HCT116 (cell line): ENCODE measurements around the gene GALNT13.

ENCODE experiments used
- CTCF ChIP-seq, 3 experiments: fragments of 200-600 bp in 1 of 3; sonication (generic) in 1 of 3; IDR thresholded peaks in 2 of 3; conservative IDR thresholded peaks in 1 of 3; 2 replicates each; pipeline ENCODE4 v1.5.1; 2012 to 2017; ENCODE audit warnings: low read depth in 2 of 3, low read length in 2 of 3, antibody characterized with exemption in 1 of 3, borderline replicate concordance in 1 of 3, control low read depth in 1 of 3, mild to moderate bottlenecking in 1 of 3, mixed read lengths in 1 of 3, mixed run types in 1 of 3, moderate library complexity in 1 of 3; ENCODE audit not compliant: insufficient read depth in 1 of 3
- EGR1 ChIP-seq: IDR thresholded peaks from 2 replicates; pipeline ENCODE4 v1.6.1; 2012; ENCODE audit warnings: low read depth
- POLR2A ChIP-seq: IDR thresholded peaks from 2 replicates; pipeline ENCODE4 v1.7.0; 2011; ENCODE audit warnings: borderline replicate concordance; ENCODE audit not compliant: insufficient read depth, insufficient read length; ENCODE audit errors: extremely low read depth
- POLR2AphosphoS5 ChIP-seq: IDR thresholded peaks from 2 replicates; pipeline ENCODE4 v1.6.1; 2011; ENCODE audit warnings: mild to moderate bottlenecking, low read depth, low read length, moderate library complexity
- RAD21 ChIP-seq: IDR thresholded peaks from 2 replicates; pipeline ENCODE4 v1.6.1; 2012; ENCODE audit warnings: low read depth, mild to moderate bottlenecking
- REST ChIP-seq: IDR thresholded peaks from 2 replicates; pipeline ENCODE4 v1.6.1; 2012; ENCODE audit warnings: low read depth
- TCF7L2 ChIP-seq: IDR thresholded peaks from 2 replicates; pipeline ENCODE4 v1.7.0; 2011; ENCODE audit warnings: borderline replicate concordance, inconsistent platforms; ENCODE audit not compliant: insufficient read depth, insufficient read length; ENCODE audit errors: extremely low read depth
- ZNF274 ChIP-seq: fragments of 200-500 bp; sonication (Bioruptor generic); IDR thresholded peaks from 2 replicates; pipeline ENCODE4 v1.6.1; 2014; ENCODE audit warnings: mild to moderate bottlenecking, low read depth, low read length, inconsistent platforms

GRCh38 chr2:154455166-154455565 lies 583.4 kb downstream of the GALNT13 start:
- no peak for TF ChIP-seq CTCF (IDR thresholded peaks at IDR 0.05 in 2 of 3, conservative IDR thresholded peaks at IDR 0.05 in 1 of 3; ENCODE audit: borderline replicate concordance in 1 of 3, insufficient read depth in 1 of 3, low read depth in 2 of 3, low read length in 2 of 3)
- no peak for TF ChIP-seq POLR2A
- TF ChIP-seq ZNF274, result no peak
- no peak for TF ChIP-seq POLR2AphosphoS5
- TF ChIP-seq TCF7L2, result no peak
- no peak for TF ChIP-seq EGR1
- no peak for TF ChIP-seq RAD21
- TF ChIP-seq REST, result no peak
